NB4 (cell line): ENCODE results near the gene CHURC1.
A peak's percentile ranks its signal among the peaks of the same experiment; 100 is the strongest.

Experiments used
- DNase-seq: peaks from one replicate; pipeline ENCODE4 v3.0.0; 2010; ENCODE audit warnings: low read depth
- H3K4me3 ChIP-seq: one replicate; pipeline ENCODE4 v1.5.1; 2011; ENCODE audit warnings: mild to moderate bottlenecking, low read depth, low read length, moderate library complexity
- CTCF ChIP-seq: IDR thresholded peaks from one replicate; pipeline ENCODE4 v1.5.1; 2012; ENCODE audit warnings: low read depth, low read length
- MYC ChIP-seq: IDR thresholded peaks from 2 replicates; pipeline ENCODE4 v1.6.1; 2011; ENCODE audit warnings: low read depth, low read length
- POLR2A ChIP-seq: IDR thresholded peaks from 2 replicates; pipeline ENCODE4 v1.6.1; 2011; ENCODE audit warnings: mild to moderate bottlenecking; ENCODE audit not compliant: insufficient read length; ENCODE audit errors: extremely low read depth
- TF ChIP-seq, protein P1 (sequence below): IDR thresholded peaks from 2 replicates; pipeline ENCODE4 v1.6.1; 2011; ENCODE audit warnings: low read depth, low read length

CHURC1 gene

GRCh38 chr14:64979336-64980074, 65.2 kb downstream of the CHURC1 start:
- TF ChIP-seq MYC (no peak), CTCF (no peak), POLR2A (no peak)
- TF ChIP-seq, protein P1, sequence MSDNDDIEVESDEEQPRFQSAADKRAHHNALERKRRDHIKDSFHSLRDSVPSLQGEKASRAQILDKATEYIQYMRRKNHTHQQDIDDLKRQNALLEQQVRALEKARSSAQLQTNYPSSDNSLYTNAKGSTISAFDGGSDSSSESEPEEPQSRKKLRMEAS, result no peak
- no peak for DNase-seq
- H3K4me3 ChIP-seq, result no peak overlapping the region

DNA sequence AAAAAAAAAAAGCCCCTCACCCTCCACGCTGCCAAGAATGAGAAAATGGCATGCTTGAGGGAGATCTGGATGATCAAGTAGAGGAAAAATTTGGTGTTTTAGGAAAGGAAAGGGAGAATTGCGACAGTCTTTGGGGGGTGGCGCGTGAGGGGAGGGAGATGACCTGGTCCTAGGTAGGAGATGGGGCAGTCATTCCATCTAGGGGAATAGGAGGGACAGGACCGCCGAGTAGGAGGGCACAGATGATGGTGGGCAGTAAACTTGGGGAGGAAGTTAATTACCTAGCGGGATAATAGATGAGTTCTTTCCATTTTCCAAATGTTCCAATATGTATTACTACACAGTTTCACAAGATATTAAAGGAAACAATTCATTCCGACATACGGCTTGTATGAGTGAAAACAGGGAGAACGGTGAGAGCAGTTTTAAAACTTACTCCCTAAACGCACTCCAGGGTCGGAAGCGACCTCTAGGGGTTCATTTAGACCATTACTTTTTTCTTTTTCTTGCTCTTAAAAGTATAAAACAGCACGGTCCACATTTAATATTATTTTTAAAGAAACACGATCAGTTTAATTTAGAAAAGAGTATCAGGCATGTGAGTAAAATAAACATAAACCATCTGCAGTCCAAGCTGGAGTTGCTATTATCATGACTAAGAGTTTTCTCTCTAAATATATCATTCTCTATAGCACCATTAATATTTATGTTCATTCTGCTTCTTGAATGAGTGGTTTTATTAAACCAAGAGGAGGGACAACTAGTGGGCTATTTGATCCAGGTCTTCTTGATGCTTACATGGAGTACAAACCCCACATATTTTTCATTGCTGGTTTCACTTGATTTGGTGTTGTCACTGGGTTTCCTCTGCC, 69.4 kb downstream of the CHURC1 start:
- TF ChIP-seq CTCF (peak; percentile 51), POLR2A (no peak)
- H3K4me3 ChIP-seq, result peak overlapping the region; percentile 16
- DNase-seq, result peak; percentile 75
